Vagina (tissue), 2 donors: ENCODE results near the gene ZNF521. TPM values are rescaled to one million over a fixed set of nuclear protein-coding genes. Genes with fewer than 3 reads are reported as not detected.

Source experiments
- DNase-seq, 2 donors: peaks; one replicate each; pipeline ENCODE4 v3.0.0-alpha.2; 2017; ENCODE audit errors: extremely low spot score in 2 of 2
- H3K27ac ChIP-seq: fragments of 200-600 bp; sonication (generic); one replicate; pipeline ENCODE4 v1.5.1; 2019
- H3K27me3 ChIP-seq: fragments of 200-600 bp; sonication (generic); one replicate; pipeline ENCODE4 v1.5.1; 2019
- H3K36me3 ChIP-seq, 2 donors: fragments of 200-600 bp; sonication (generic); one replicate each; pipeline ENCODE4 v1.5.1; 2017 to 2019
- H3K4me1 ChIP-seq: fragments of 200-600 bp; sonication (generic); one replicate; pipeline ENCODE4 v1.5.1; 2019
- H3K4me3 ChIP-seq, 2 donors: fragments of 200-600 bp; sonication (generic); 1 replicate in 1 of 2; 2 replicates in 1 of 2; pipeline ENCODE4 v1.5.1; 2016 to 2019
- H3K9me3 ChIP-seq: fragments of 200-600 bp; sonication (generic); one replicate; pipeline ENCODE4 v1.5.1; 2019
- CTCF ChIP-seq, 3 experiments: fragments of 450-650 bp in 2 of 3; fragments of 200-600 bp in 1 of 3; sonication (generic) in 1 of 3; IDR thresholded peaks; one replicate each; pipeline ENCODE4 v1.5.1; 2017 to 2019; ENCODE audit warnings: antibody characterized with exemption in 3 of 3, mild to moderate bottlenecking in 2 of 3, moderate library complexity in 2 of 3
- POLR2A ChIP-seq, 2 donors: fragments of 450-650 bp; IDR thresholded peaks; one replicate each; pipeline ENCODE4 v1.6.1; 2017; ENCODE audit warnings: antibody characterized with exemption in 2 of 2, mild to moderate bottlenecking in 2 of 2, moderate library complexity in 2 of 2
- POLR2AphosphoS5 ChIP-seq, 2 donors: sonication (generic); formaldehyde crosslinking; IDR thresholded peaks; one replicate each; pipeline ENCODE4 v1.9.0; 2017; ENCODE audit warnings: antibody characterized with exemption in 2 of 2, mild to moderate bottlenecking in 2 of 2, low read depth in 1 of 2; ENCODE audit not compliant: insufficient read depth in 1 of 2
- intact Hi-C: fragments of 100-400 bp; cut with DNase I; formaldehyde crosslinking; loops from one replicate; pipeline ENCODE4 v1.15.1; 2023
- total RNA-seq: library from RNA; depleted of rRNA; stranded (reverse); fragments of >200 nt; gene quantifications from one replicate; pipeline ENCODE4 v1.2.3, GENCODE V29; 2016

The ZNF521 gene
- total RNA-seq, 1 donor from 2014 or later: 18.7 TPM

GRCh38 chr18:25061395-25061794, 290.6 kb downstream of the ZNF521 start:
- Histone ChIP-seq H3K27ac (no peak overlapping the region), H3K36me3 (no peaks in the 10 kb centered on the region), H3K4me3 (no peak overlapping the region), H3K9me3 (no peaks in the 10 kb centered on the region), H3K27me3 (no peaks in the 10 kb centered on the region), H3K4me1 (no peaks in the 10 kb centered on the region)
- no peak for TF ChIP-seq POLR2AphosphoS5 (IDR thresholded peaks at IDR 0.05; ENCODE audit: insufficient read depth in 1 of 2, low read depth in 1 of 2)
- no peak for TF ChIP-seq POLR2A (IDR thresholded peaks at IDR 0.05)
- no peak for TF ChIP-seq CTCF (IDR thresholded peaks at IDR 0.05)
- DNase-seq: no peak
- intact Hi-C loops: no loop called here

GRCh38 chr18:25058521-25058920, 293.4 kb downstream of the ZNF521 start:
- H3K4me3 ChIP-seq: no peak overlapping the region
- no peak for TF ChIP-seq POLR2AphosphoS5 (IDR thresholded peaks at IDR 0.05; ENCODE audit: insufficient read depth in 1 of 2, low read depth in 1 of 2)
- TF ChIP-seq CTCF (IDR thresholded peaks at IDR 0.05): no peak
- no peak for TF ChIP-seq POLR2A (IDR thresholded peaks at IDR 0.05)
- DNase-seq: no peak
- H3K4me1 ChIP-seq: no peaks in the 10 kb centered on the region
- no peaks in the 10 kb centered on the region for H3K9me3 ChIP-seq
- no peak overlapping the region for H3K27ac ChIP-seq
- intact Hi-C loops: no loop called here
- H3K27me3 ChIP-seq: no peaks in the 10 kb centered on the region
- no peaks in the 10 kb centered on the region for H3K36me3 ChIP-seq

GRCh38 chr18:25057491-25058050, 294.4 kb downstream of the ZNF521 start:
- Histone ChIP-seq H3K4me1 (no peaks in the 10 kb centered on the region), H3K36me3 (no peaks in the 10 kb centered on the region), H3K4me3 (no peak overlapping the region), H3K27ac (no peak overlapping the region), H3K27me3 (no peaks in the 10 kb centered on the region), H3K9me3 (no peaks in the 10 kb centered on the region)
- TF ChIP-seq CTCF (IDR thresholded peaks at IDR 0.05) (no peak), POLR2A (IDR thresholded peaks at IDR 0.05) (no peak), POLR2AphosphoS5 (IDR thresholded peaks at IDR 0.05; ENCODE audit: insufficient read depth in 1 of 2, low read depth in 1 of 2) (no peak)
- no peak for DNase-seq
- intact Hi-C loops: no loop called here

GRCh38 chr18:25056429-25056828, 295.5 kb downstream of the ZNF521 start:
- no peak for DNase-seq
- H3K9me3 ChIP-seq: no peaks in the 10 kb centered on the region
- no peaks in the 10 kb centered on the region for H3K36me3 ChIP-seq
- no peak overlapping the region for H3K27ac ChIP-seq
- intact Hi-C loops: no loop called here
- H3K27me3 ChIP-seq: no peaks in the 10 kb centered on the region
- H3K4me1 ChIP-seq: no peaks in the 10 kb centered on the region
- H3K4me3 ChIP-seq: no peak overlapping the region
- TF ChIP-seq POLR2AphosphoS5 (IDR thresholded peaks at IDR 0.05; ENCODE audit: insufficient read depth in 1 of 2, low read depth in 1 of 2) (no peak), POLR2A (IDR thresholded peaks at IDR 0.05) (no peak), CTCF (IDR thresholded peaks at IDR 0.05) (no peak)

GRCh38 chr18:25055076-25055475, 296.9 kb downstream of the ZNF521 start:
- H3K4me1 ChIP-seq: no peaks in the 10 kb centered on the region
- intact Hi-C loops: no loop called here
- no peaks in the 10 kb centered on the region for H3K27me3 ChIP-seq
- H3K36me3 ChIP-seq: no peaks in the 10 kb centered on the region
- no peak for DNase-seq
- H3K9me3 ChIP-seq: no peaks in the 10 kb centered on the region
- no peak overlapping the region for H3K4me3 ChIP-seq
- TF ChIP-seq POLR2A (IDR thresholded peaks at IDR 0.05) (no peak), POLR2AphosphoS5 (IDR thresholded peaks at IDR 0.05; ENCODE audit: insufficient read depth in 1 of 2, low read depth in 1 of 2) (no peak), CTCF (IDR thresholded peaks at IDR 0.05) (no peak)
- H3K27ac ChIP-seq: no peak overlapping the region
